Astrocyte of the cerebellum (primary cell): ENCODE results near the gene SLC39A11.
"Not testable (repeated sequence)": the region's sequence is repeated elsewhere in the genome, so short reads cannot be mapped to it uniquely, and the experiment has no call there.

ENCODE experiments used
- DNase-seq: peaks from one replicate; pipeline ENCODE4 v3.0.0-alpha.2; 2011; ENCODE audit warnings: low read depth
- H3K4me3 ChIP-seq: 2 replicates; pipeline ENCODE4 v1.5.1; 2011; ENCODE audit warnings: mild to moderate bottlenecking, low read depth, low read length, moderate library complexity
- CTCF ChIP-seq: IDR thresholded peaks from 2 replicates; pipeline ENCODE4 v1.5.1; 2012; ENCODE audit warnings: low read length, low read depth, moderate library complexity, mild to moderate bottlenecking; ENCODE audit errors: missing control alignments
- in situ Hi-C: cut with HindIII; loops from 2 replicates; pipeline ENCODE4 v1.10.0; 2017; ENCODE audit warnings: low sequenced_read_pairs

SLC39A11 gene

GRCh38 chr17:72826602-72827001 is 265.9 kb downstream of the SLC39A11 start:
- in situ Hi-C loops, result no loop called here
- no peak for TF ChIP-seq CTCF
- DNase-seq, result no peak
- H3K4me3 ChIP-seq, result no peak overlapping the region

GRCh38 chr17:72826059-72826458 is 266.4 kb downstream of the SLC39A11 start:
- DNase-seq, in situ Hi-C loops, H3K4me3 ChIP-seq: not testable (repeated sequence)

- no peak for TF ChIP-seq CTCF
- H3K4me3 ChIP-seq, result no peak overlapping the region
- in situ Hi-C loops, result no loop called here
- no peak for DNase-seq
Measured at GRCh38 chr17:72825218-72825617, 267.3 kb downstream of the SLC39A11 start.

- in situ Hi-C loops, H3K4me3 ChIP-seq: not testable (repeated sequence)
Measured at GRCh38 chr17:72824267-72824666, 268.2 kb downstream of the SLC39A11 start.

GRCh38 chr17:72822358-72823023 is 270.0 kb downstream of the SLC39A11 start:
- no peak overlapping the region for H3K4me3 ChIP-seq
- in situ Hi-C loops, result no loop called here
- no peak for DNase-seq
- TF ChIP-seq CTCF, result no peak

More at GRCh38 chr17:72824267-72824666, 268.2 kb downstream of the SLC39A11 start:
- not testable (repeated sequence) for DNase-seq

GRCh38 chr17:72816406-72816805 is 276.1 kb downstream of the SLC39A11 start:
- no peak for TF ChIP-seq CTCF

GRCh38 chr17:72813481-72813880 is 279.0 kb downstream of the SLC39A11 start:
- no peak for DNase-seq
- H3K4me3 ChIP-seq, result no peak overlapping the region
- no peak for TF ChIP-seq CTCF
- in situ Hi-C loops, result no loop called here

More at GRCh38 chr17:72816406-72816805, 276.1 kb downstream of the SLC39A11 start:
- DNase-seq, result no peak
- no peak overlapping the region for H3K4me3 ChIP-seq
- in situ Hi-C loops, result no loop called here

GRCh38 chr17:72812823-72813222 is 279.7 kb downstream of the SLC39A11 start:
- in situ Hi-C loops, result no loop called here
- TF ChIP-seq CTCF, result no peak
- no peak for DNase-seq
- no peak overlapping the region for H3K4me3 ChIP-seq
